Endometrial microvascular endothelial cells (primary cell): ENCODE data around the gene PPM1F. TPM values are rescaled to one million over a fixed set of nuclear protein-coding genes. Genes with fewer than 3 reads are reported as not detected.

ENCODE experiments used
- in situ Hi-C: cut with HindIII; loops from 2 replicates; pipeline ENCODE4 v1.10.0; 2017; ENCODE audit warnings: low sequenced_read_pairs, low pct_unique_long_range_greater_than_20kb; ENCODE audit errors: inconsistent ontology term
- total RNA-seq: library from RNA; depleted of rRNA; stranded (reverse); fragments of >200 nt; gene quantifications from one replicate; pipeline ENCODE4 v1.2.3, GENCODE V29; 2015; ENCODE audit errors: inconsistent ontology term

The PPM1F gene
- total RNA-seq, 1 donor from 2014 or later = 194 TPM

- in situ Hi-C loops = loop anchor here (25.0 kb wide), 2 partner anchors 119 to 219 kb away; no protein-coding TSS in a partner anchor
Observed at GRCh38 chr22:21931056-21931455, 21.6 kb downstream of the PPM1F start.

- in situ Hi-C loops = loop anchor here (25.0 kb wide), 2 partner anchors 117 to 217 kb away; no protein-coding TSS in a partner anchor
Observed at GRCh38 chr22:21929253-21929652, 23.4 kb downstream of the PPM1F start.

- in situ Hi-C loops = loop anchor here (25.0 kb wide), 2 partner anchors 116 to 216 kb away; no protein-coding TSS in a partner anchor
Observed at GRCh38 chr22:21928048-21928447, 24.6 kb downstream of the PPM1F start.

- in situ Hi-C loops = loop anchor here (25.0 kb wide), 2 partner anchors 115 to 215 kb away; no protein-coding TSS in a partner anchor
Observed at GRCh38 chr22:21927174-21927823, 25.3 kb downstream of the PPM1F start.

- in situ Hi-C loops = loop anchor here (25.0 kb wide), 2 partner anchors 114 to 214 kb away; no protein-coding TSS in a partner anchor
Observed at GRCh38 chr22:21926728-21927127, 25.9 kb downstream of the PPM1F start.

- in situ Hi-C loops = no loop called here
Observed at GRCh38 chr22:21923163-21923561, 29.5 kb downstream of the PPM1F start.

- in situ Hi-C loops = no loop called here
Observed at GRCh38 chr22:21922370-21923162, 30.1 kb downstream of the PPM1F start.

- in situ Hi-C loops = no loop called here
Observed at GRCh38 chr22:21921729-21922128, 30.9 kb downstream of the PPM1F start.

GRCh38 chr22:21921184-21921721, 31.4 kb downstream of the PPM1F start:
- in situ Hi-C loops = no loop called here

- in situ Hi-C loops = no loop called here
Observed at GRCh38 chr22:21920341-21921183, 32.1 kb downstream of the PPM1F start.

- in situ Hi-C loops = no loop called here
Observed at GRCh38 chr22:21919526-21920307, 32.9 kb downstream of the PPM1F start.

GRCh38 chr22:21918466-21919185, 34.0 kb downstream of the PPM1F start:
- in situ Hi-C loops = no loop called here

- in situ Hi-C loops = no loop called here
Observed at GRCh38 chr22:21917959-21918261, 34.7 kb downstream of the PPM1F start.

- in situ Hi-C loops = no loop called here
Observed at GRCh38 chr22:21917181-21917958, 35.3 kb downstream of the PPM1F start.

- in situ Hi-C loops = no loop called here
Observed at GRCh38 chr22:21916309-21916918, 36.2 kb downstream of the PPM1F start.

- in situ Hi-C loops = no loop called here
Observed at GRCh38 chr22:21915624-21916308, 36.9 kb downstream of the PPM1F start.
